K562 (cell line): ENCODE data around the gene PLEKHG4B. TPM values are rescaled to one million over a fixed set of nuclear protein-coding genes. Genes with fewer than 3 reads are reported as not detected.

Source experiments
- ATAC-seq: fragments of 200-7000 bp; cut with Tn5 transposase; 3 replicates; pipeline ENCODE4 v1.9.1; 2020; ENCODE audit warnings: moderate library complexity
- BruUV-seq: library from RNA; stranded (reverse); fragments of 400-500 nt; replicated peaks from 2 replicates; lab custom pipeline; 2021; lab: Mats Ljungman, UMichigan
- CTCF ChIA-PET: fragments of 300-600 bp; formaldehyde crosslinking; extraction: SDS; loops from one replicate; lab custom pipeline; 2021; ENCODE audit warnings: low intra/inter-chr PET ratio; lab: Yijun Ruan, JAX
- POLR2A ChIA-PET: fragments of 300-600, 350-650 bp; sonication (Branson Sonifier 250); formaldehyde crosslinking; extraction: SDS; loops from one replicate; lab custom pipeline; 2021; ENCODE audit warnings: antibody characterized with exemption, inconsistent platforms; lab: Yijun Ruan, JAX
- DNase-seq, 4 experiments: peaks; one replicate each; pipeline versions ENCODE4 v3.0.0 to v3.0.0-alpha.2; 2011 to 2018; ENCODE audit warnings: low spot score in 3 of 4, mixed read lengths in 3 of 4; ENCODE audit errors: extremely low read depth in 1 of 4
- FAIRE-seq: peaks from 2 replicates; lab custom pipeline; 2011; peaks lifted over from hg19 to GRCh38; lab: Jason Lieb, UNC
- H2AFZ ChIP-seq: 2 replicates; pipeline ENCODE4 v1.6.0; 2011; ENCODE audit warnings: low read depth, low read length, control low read depth, inconsistent platforms
- H3K27ac ChIP-seq: fragments of 200-600 bp; 3 replicates; pipeline ENCODE4 v1.8.0; 2011; ENCODE audit warnings: low read depth, mild to moderate bottlenecking, control low read depth, inconsistent platforms, low read length, moderate library complexity, mixed read lengths; ENCODE audit errors: extremely low read depth
- H3K27me3 ChIP-seq, 2 experiments: fragments of 300-600 bp in 1 of 2; 2 replicates in 1 of 2; 3 replicates in 1 of 2; pipeline versions ENCODE4 v1.6.0 to v1.8.0; 2011; ENCODE audit warnings: inconsistent platforms in 2 of 2, low read length in 2 of 2, mild to moderate bottlenecking in 1 of 2, mixed read lengths in 1 of 2, moderate library complexity in 1 of 2; ENCODE audit not compliant: control insufficient read depth in 2 of 2, insufficient read depth in 2 of 2
- H3K36me3 ChIP-seq: fragments of 300-600 bp; 3 replicates; pipeline ENCODE4 v1.8.0; 2011; ENCODE audit warnings: mild to moderate bottlenecking, low read length, inconsistent platforms; ENCODE audit not compliant: control insufficient read depth, insufficient read depth
- H3K4me1 ChIP-seq, 2 experiments: fragments of 200-600 bp in 1 of 2; replicated peaks in 1 of 2; 2 replicates in 1 of 2; 3 replicates in 1 of 2; pipeline versions ENCODE4 v1.5.1 to v1.8.0; 2011; ENCODE audit warnings: inconsistent platforms in 2 of 2, low read length in 2 of 2, mild to moderate bottlenecking in 1 of 2, mixed read lengths in 1 of 2, moderate library complexity in 1 of 2; ENCODE audit not compliant: control insufficient read depth in 2 of 2, insufficient read depth in 2 of 2
- H3K4me2 ChIP-seq: 2 replicates; pipeline ENCODE4 v1.6.1; 2011; ENCODE audit warnings: low read length, control low read depth, inconsistent platforms, mixed read lengths; ENCODE audit not compliant: insufficient read depth
- H3K4me3 ChIP-seq: fragments of 200-600 bp; sonication (generic), shearing (Covaris generic); 2 replicates; pipeline ENCODE4 v1.5.1; 2016; ENCODE audit warnings: control low read depth, inconsistent platforms
- H3K79me2 ChIP-seq: fragments of 200-600 bp; 3 replicates; pipeline ENCODE4 v1.8.0; 2011; ENCODE audit warnings: low read length, inconsistent platforms; ENCODE audit not compliant: control insufficient read depth, insufficient read depth
- H3K9ac ChIP-seq, 2 experiments: 2 replicates each; pipeline versions ENCODE4 v1.6.0 to v1.6.1; 2011; ENCODE audit warnings: low read depth in 2 of 2, low read length in 2 of 2, control low read depth in 1 of 2, inconsistent platforms in 1 of 2, mild to moderate bottlenecking in 1 of 2, mixed read lengths in 1 of 2; ENCODE audit not compliant: insufficient read depth in 1 of 2
- H3K9me1 ChIP-seq: one replicate; pipeline ENCODE4 v1.6.0; 2011; ENCODE audit warnings: inconsistent platforms, mild to moderate bottlenecking, low read length, moderate library complexity; ENCODE audit not compliant: control insufficient read depth, insufficient read depth
- H3K9me3 ChIP-seq: replicated peaks from 2 replicates; pipeline ENCODE4 v1.5.1; 2011; ENCODE audit warnings: low read depth, low read length, inconsistent platforms; ENCODE audit not compliant: control insufficient read depth, insufficient read depth
- H4K20me1 ChIP-seq: replicated peaks from 2 replicates; pipeline ENCODE4 v1.6.1; 2011; ENCODE audit warnings: low read length, inconsistent platforms, mixed read lengths; ENCODE audit not compliant: control insufficient read depth, insufficient read depth
- CSDE1 ChIP-seq, 2 experiments: fragments of 450-650 bp; IDR thresholded peaks; 2 replicates each; pipeline ENCODE4 v1.6.1; 2016; ENCODE audit warnings: mild to moderate bottlenecking in 1 of 2
- MYBL2 ChIP-seq, 2 experiments: fragments of 450-650 bp in 1 of 2; sonication (generic) in 1 of 2; formaldehyde crosslinking in 1 of 2; IDR thresholded peaks; 2 replicates each; pipeline versions ENCODE4 v1.6.1 to v1.8.1; 2017 to 2022; ENCODE audit warnings: borderline replicate concordance in 1 of 2, inconsistent platforms in 1 of 2, low read depth in 1 of 2, mild to moderate bottlenecking in 1 of 2, missing genetic modification reagents in 1 of 2, moderate library complexity in 1 of 2
- NR3C1 ChIP-seq: sonication (generic); formaldehyde crosslinking; IDR thresholded peaks from 2 replicates; pipeline ENCODE4 v1.8.1; 2022; ENCODE audit warnings: missing genetic modification reagents
- TARDBP ChIP-seq: fragments of 450-650 bp; IDR thresholded peaks from 2 replicates; pipeline ENCODE4 v1.6.1; 2016
- THRAP3 ChIP-seq: fragments of 450-650 bp; IDR thresholded peaks from 2 replicates; pipeline ENCODE4 v1.6.1; 2016; ENCODE audit warnings: mild to moderate bottlenecking, inconsistent platforms, borderline replicate concordance
- ZNF23 ChIP-seq: fragments of 250-450 bp; sonication (Bioruptor Pico); IDR thresholded peaks from 2 replicates; pipeline ENCODE4 v1.4.0; 2020; ENCODE audit warnings: mild to moderate bottlenecking
- WGBS: fragments of 100-300 bp; shearing (Covaris generic); methylation state at CpG from one replicate; pipeline ENCODE4 v1.1.6; 2016; ENCODE audit warnings: low coverage, mixed read lengths; ENCODE audit not compliant: insufficient coverage; ENCODE audit errors: missing lambda C conversion rate; 5-methylcytosine and 5-hydroxymethylcytosine counted together
- in situ Hi-C: fragments of 300-500 bp; cut with MboI; formaldehyde crosslinking; loops from 4 replicates; pipeline ENCODE4 v1.15.0; 2018; ENCODE audit warnings: inconsistent platforms, mixed read lengths
- intact Hi-C: fragments of 100-400 bp; cut with micrococcal nuclease; formaldehyde crosslinking; loops from 2 replicates; pipeline ENCODE4 v1.14.2; 2022
- polyA plus RNA-seq, 8 experiments: library from polyadenylated mRNA; depleted of rRNA in 4 of 8; stranded (reverse) in 5 of 8; unstranded in 3 of 8; fragments of >200 nt; fragmentation: Nextera tagmentation in 2 of 8; fragmentation: Illumina TruSeq in 1 of 8; extraction: Ambion mirVana in 2 of 8; extraction: Trizol in 1 of 8; gene quantifications; 2 replicates each; pipeline versions ENCODE4 v1.2.1 to v1.2.3, GENCODE V29; 2011 to 2014; ENCODE audit warnings: inconsistent platforms in 1 of 8, missing spikeins in 1 of 8
- total RNA-seq, 7 experiments: library from RNA; depleted of rRNA in 6 of 7; stranded (reverse); fragments of >200 nt in 6 of 7; fragmentation: Illumina TruSeq in 2 of 7; extraction: Trizol in 2 of 7; gene quantifications; 2 replicates each; pipeline versions ENCODE4 v1.2.1 to v1.2.3, GENCODE V29; 2011 to 2021; ENCODE audit warnings: low replicate concordance in 1 of 7
- TF ChIP-seq, protein P1 (sequence below): sonication (generic); formaldehyde crosslinking; IDR thresholded peaks from 2 replicates; pipeline ENCODE4 v1.8.1; 2023; ENCODE audit warnings: missing genetic modification reagents, mild to moderate bottlenecking, borderline replicate concordance

The PLEKHG4B gene
- total and polyA plus RNA-seq, 9 of the 15 experiments (the other 6 are each of a cell fraction or from before 2014, with no cell fraction given): 0.02 TPM; not detected in 8

DNA sequence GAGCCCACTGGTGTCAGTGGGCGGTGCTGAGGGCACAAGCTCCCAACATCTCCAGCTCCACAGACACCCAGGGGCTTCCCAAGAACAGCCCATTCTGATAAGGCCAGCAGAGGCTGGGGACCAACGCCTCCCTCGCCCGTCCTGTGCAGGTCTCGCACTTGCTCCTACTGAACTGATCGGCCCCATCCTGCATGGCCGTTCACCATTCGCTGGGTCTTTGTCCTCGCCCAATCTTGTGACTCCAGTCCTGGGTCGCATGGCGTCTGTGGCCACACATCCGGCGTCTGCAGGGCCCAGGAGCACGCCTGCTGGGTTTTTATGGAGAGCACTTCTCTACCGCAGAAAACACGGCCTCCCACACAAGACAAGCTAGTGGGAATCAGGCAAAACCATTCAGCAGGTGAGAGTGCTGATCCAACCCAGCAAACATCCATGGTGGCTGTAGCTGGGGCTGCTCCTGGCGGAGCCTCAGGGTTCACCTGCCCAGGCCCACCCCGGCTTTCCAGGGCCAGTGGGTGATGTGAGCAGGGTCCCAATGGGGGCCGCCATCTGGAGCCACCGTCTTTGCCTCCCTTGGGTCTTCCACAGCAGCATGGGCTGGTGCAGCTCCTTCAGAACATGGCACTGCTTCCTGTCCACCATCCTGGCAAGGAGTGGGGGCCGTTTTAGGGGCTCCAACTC lies 106.7 kb downstream of the PLEKHG4B start:
- Histone ChIP-seq H3K36me3 (peaks cover 4% of the 10 kb centered on the region; the same call in 2 of the 3 replicates), H3K4me2 (no peak overlapping the region), H3K27ac (no peak overlapping the region), H3K4me1 (peaks cover 2 to 37% of the 10 kb centered on the region in 2 experiments; a peak in 3 of 5 replicates), H3K9me3 (no peaks in the 10 kb centered on the region), H3K9me1 (no peaks in the 10 kb centered on the region), H3K79me2 (no peaks in the 10 kb centered on the region), H3K27me3 (peaks cover 5 to 14% of the 10 kb centered on the region in 2 experiments; a peak in 4 of 5 replicates), H3K4me3 (no peak overlapping the region), H2AFZ (no peak overlapping the region), H3K9ac (peak overlapping the region in 1 of 2 experiments; percentile 40; a peak in 1 of 4 replicates), H4K20me1 (no peaks in the 10 kb centered on the region; the same call in 1 of the 2 replicates)
- intact Hi-C loops (no loop called here), in situ Hi-C loops (no loop called here)
- ChIA-PET CTCF (no interaction called here), POLR2A (interaction anchor here (0.8 to 1.0 kb wide), 2 partner anchors 8 to 11 kb away, joined by 3 to 4 read pairs; no protein-coding TSS in a partner anchor)
- no peak for ATAC-seq
- TF ChIP-seq ZNF23: no peak
- TF ChIP-seq THRAP3: no peak
- no peak for TF ChIP-seq NR3C1
- TF ChIP-seq, protein P1, sequence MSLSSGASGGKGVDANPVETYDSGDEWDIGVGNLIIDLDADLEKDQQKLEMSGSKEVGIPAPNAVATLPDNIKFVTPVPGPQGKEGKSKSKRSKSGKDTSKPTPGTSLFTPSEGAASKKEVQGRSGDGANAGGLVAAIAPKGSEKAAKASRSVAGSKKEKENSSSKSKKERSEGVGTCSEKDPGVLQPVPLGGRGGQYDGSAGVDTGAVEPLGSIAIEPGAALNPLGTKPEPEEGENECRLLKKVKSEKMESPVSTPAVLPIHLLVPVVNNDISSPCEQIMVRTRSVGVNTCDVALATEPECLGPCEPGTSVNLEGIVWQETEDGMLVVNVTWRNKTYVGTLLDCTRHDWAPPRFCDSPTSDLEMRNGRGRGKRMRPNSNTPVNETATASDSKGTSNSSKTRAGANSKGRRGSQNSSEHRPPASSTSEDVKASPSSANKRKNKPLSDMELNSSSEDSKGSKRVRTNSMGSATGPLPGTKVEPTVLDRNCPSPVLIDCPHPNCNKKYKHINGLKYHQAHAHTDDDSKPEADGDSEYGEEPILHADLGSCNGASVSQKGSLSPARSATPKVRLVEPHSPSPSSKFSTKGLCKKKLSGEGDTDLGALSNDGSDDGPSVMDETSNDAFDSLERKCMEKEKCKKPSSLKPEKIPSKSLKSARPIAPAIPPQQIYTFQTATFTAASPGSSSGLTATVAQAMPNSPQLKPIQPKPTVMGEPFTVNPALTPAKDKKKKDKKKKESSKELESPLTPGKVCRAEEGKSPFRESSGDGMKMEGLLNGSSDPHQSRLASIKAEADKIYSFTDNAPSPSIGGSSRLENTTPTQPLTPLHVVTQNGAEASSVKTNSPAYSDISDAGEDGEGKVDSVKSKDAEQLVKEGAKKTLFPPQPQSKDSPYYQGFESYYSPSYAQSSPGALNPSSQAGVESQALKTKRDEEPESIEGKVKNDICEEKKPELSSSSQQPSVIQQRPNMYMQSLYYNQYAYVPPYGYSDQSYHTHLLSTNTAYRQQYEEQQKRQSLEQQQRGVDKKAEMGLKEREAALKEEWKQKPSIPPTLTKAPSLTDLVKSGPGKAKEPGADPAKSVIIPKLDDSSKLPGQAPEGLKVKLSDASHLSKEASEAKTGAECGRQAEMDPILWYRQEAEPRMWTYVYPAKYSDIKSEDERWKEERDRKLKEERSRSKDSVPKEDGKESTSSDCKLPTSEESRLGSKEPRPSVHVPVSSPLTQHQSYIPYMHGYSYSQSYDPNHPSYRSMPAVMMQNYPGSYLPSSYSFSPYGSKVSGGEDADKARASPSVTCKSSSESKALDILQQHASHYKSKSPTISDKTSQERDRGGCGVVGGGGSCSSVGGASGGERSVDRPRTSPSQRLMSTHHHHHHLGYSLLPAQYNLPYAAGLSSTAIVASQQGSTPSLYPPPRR: no peak
- TF ChIP-seq TARDBP: no peak
- no peak for TF ChIP-seq CSDE1 (IDR thresholded peaks at IDR 0.05)
- no peak for TF ChIP-seq MYBL2 (IDR thresholded peaks at IDR 0.05; ENCODE audit: low read depth)
- TF ChIP-seq MYBL2 (CRISPR knock-in tag; IDR thresholded peaks at IDR 0.05; ENCODE audit: borderline replicate concordance): no peak
- BruUV-seq: no TSS peak
- DNase-seq: no peak
- 79% methylated on average over 21 of the region's 21 CpGs for WGBS
- FAIRE-seq: no peak
